Effector memory CD8-positive, alpha-beta T cell (primary cell): ENCODE measurements around the gene ZP4.

Experiments used
- ATAC-seq: fragments of 150-1000 bp; cut with Tn5 transposase; replicated peaks from 2 replicates; pipeline ENCODE4 v1.10.0; 2021; ENCODE audit warnings: mild to moderate bottlenecking, moderate library complexity
- DNase-seq, 3 experiments: peaks; one replicate each; pipeline ENCODE4 v3.0.0; 2021
- H3K27ac Mint-ChIP-seq, 2 donors: one replicate each; pipeline ENCODE4 v1.8.0; 2022; ENCODE audit warnings: mild to moderate bottlenecking in 2 of 2, mixed read lengths in 2 of 2, moderate library complexity in 2 of 2
- H3K27me3 Mint-ChIP-seq, 2 donors: one replicate each; pipeline ENCODE4 v1.8.0; 2022; ENCODE audit warnings: mixed read lengths in 2 of 2
- H3K36me3 Mint-ChIP-seq: one replicate; pipeline ENCODE4 v1.8.0; 2022; ENCODE audit warnings: mild to moderate bottlenecking, moderate library complexity, mixed read lengths; ENCODE audit not compliant: insufficient read depth
- H3K4me1 Mint-ChIP-seq, 2 donors: one replicate each; pipeline ENCODE4 v1.8.0; 2022; ENCODE audit warnings: low read depth in 2 of 2, mixed read lengths in 2 of 2
- H3K4me3 Mint-ChIP-seq, 2 donors: one replicate each; pipeline ENCODE4 v1.8.0; 2022; ENCODE audit warnings: mild to moderate bottlenecking in 2 of 2, mixed read lengths in 2 of 2, moderate library complexity in 2 of 2
- H3K9me3 Mint-ChIP-seq, 2 donors: one replicate each; pipeline ENCODE4 v1.8.0; 2022; ENCODE audit warnings: mixed read lengths in 2 of 2

ZP4 gene

DNA sequence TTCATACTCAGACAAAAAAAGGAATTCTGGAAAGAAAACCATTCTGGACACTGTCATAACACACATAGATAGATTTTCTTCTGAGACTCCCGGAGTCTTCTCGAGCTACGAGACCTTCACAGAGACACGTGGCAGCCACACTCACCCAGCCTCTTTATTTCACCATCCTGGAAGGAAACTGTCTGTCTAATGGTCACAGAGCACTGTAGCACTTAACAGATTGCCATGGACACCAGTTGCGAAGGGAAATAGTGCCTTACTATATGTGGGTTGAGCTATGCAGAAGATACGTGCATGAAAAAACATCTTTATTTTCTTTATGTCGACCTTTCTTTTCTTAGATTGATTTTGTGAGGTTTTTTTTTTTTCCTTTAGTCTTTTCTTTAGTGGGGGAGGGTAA lies 57.9 kb downstream of the ZP4 start:
- Mint-ChIP-seq H3K9me3 (peaks cover 0 to 2% of the 10 kb centered on the region in 2 donors), H3K4me3 (no peak overlapping the region), H3K4me1 (no peaks in the 10 kb centered on the region), H3K27me3 (peaks cover 5 to 9% of the 10 kb centered on the region in 2 donors), H3K36me3 (no peaks in the 10 kb centered on the region), H3K27ac (no peak overlapping the region)
- ATAC-seq (no peak), DNase-seq (no peak)
